Liver (tissue), 9 donors: ENCODE results near the gene PRKCSH. TPM values are rescaled to one million over a fixed set of nuclear protein-coding genes. Genes with fewer than 3 reads are reported as not detected.

ENCODE experiments used
- DNase-seq: peaks from one replicate; pipeline ENCODE4 v3.0.0-alpha.2; 2017; ENCODE audit warnings: low spot score
- H3K27ac ChIP-seq, 2 donors: one replicate each; pipeline ENCODE4 v1.7.0; 2013; ENCODE audit warnings: inconsistent platforms in 2 of 2, low read length in 2 of 2, control low read depth in 1 of 2, low read depth in 1 of 2, mild to moderate bottlenecking in 1 of 2
- H3K27me3 ChIP-seq, 4 donors: one replicate each; pipeline versions ENCODE4 v1.6.1 to v1.7.0; 2013; ENCODE audit warnings: low read length in 3 of 4, inconsistent platforms in 1 of 4, mild to moderate bottlenecking in 1 of 4, moderate library complexity in 1 of 4; ENCODE audit not compliant: control insufficient read depth in 4 of 4, insufficient read depth in 4 of 4
- H3K36me3 ChIP-seq, 4 donors: one replicate each; pipeline versions ENCODE4 v1.6.1 to v1.7.0; 2013; ENCODE audit warnings: low read length in 3 of 4, mild to moderate bottlenecking in 3 of 4, low read depth in 1 of 4, moderate library complexity in 1 of 4; ENCODE audit not compliant: control insufficient read depth in 4 of 4, insufficient read depth in 3 of 4
- H3K4me1 ChIP-seq, 4 donors: one replicate each; pipeline versions ENCODE4 v1.6.1 to v1.7.0; 2013; ENCODE audit warnings: low read length in 3 of 4, mild to moderate bottlenecking in 3 of 4, moderate library complexity in 1 of 4; ENCODE audit not compliant: control insufficient read depth in 4 of 4, insufficient read depth in 4 of 4
- H3K4me3 ChIP-seq, 3 donors: one replicate each; pipeline versions ENCODE4 v1.6.1 to v1.7.0; 2013; ENCODE audit warnings: low read length in 3 of 3, control low read depth in 1 of 3, low read depth in 1 of 3, mild to moderate bottlenecking in 1 of 3
- H3K9ac ChIP-seq, 2 donors: one replicate each; pipeline ENCODE4 v1.7.0; 2013; ENCODE audit warnings: low read length in 2 of 2, mild to moderate bottlenecking in 2 of 2, moderate library complexity in 2 of 2, control low read depth in 1 of 2, low read depth in 1 of 2
- H3K9me3 ChIP-seq, 4 donors: one replicate each; pipeline versions ENCODE4 v1.6.1 to v1.7.0; 2013; ENCODE audit warnings: low read length in 3 of 4; ENCODE audit not compliant: control insufficient read depth in 4 of 4
- CTCF ChIP-seq: fragments of 150-350 bp; IDR thresholded peaks from 2 replicates; pipeline ENCODE4 v1.5.1; 2017; ENCODE audit warnings: improper control_type of control experiment, low read depth, low read length; ENCODE audit not compliant: missing input control
- FOXA1 ChIP-seq: IDR thresholded peaks from 2 replicates; pipeline ENCODE4 v1.6.1; 2016; ENCODE audit warnings: antibody characterized with exemption
- FOXA2 ChIP-seq: IDR thresholded peaks from 2 replicates; pipeline ENCODE4 v1.6.1; 2016; ENCODE audit warnings: antibody characterized with exemption
- GABPA ChIP-seq, 2 donors: IDR thresholded peaks in 1 of 2; conservative IDR thresholded peaks in 1 of 2; 2 replicates each; pipeline ENCODE4 v1.6.1; 2016; ENCODE audit warnings: antibody characterized with exemption in 2 of 2, mild to moderate bottlenecking in 1 of 2, moderate library complexity in 1 of 2
- HNF4G ChIP-seq: IDR thresholded peaks from 2 replicates; pipeline ENCODE4 v1.6.1; 2016; ENCODE audit warnings: antibody characterized with exemption
- JUND ChIP-seq, 2 donors: IDR thresholded peaks; 2 replicates each; pipeline ENCODE4 v1.6.1; 2016; ENCODE audit warnings: antibody characterized with exemption in 2 of 2
- NR2F2 ChIP-seq: IDR thresholded peaks from 2 replicates; pipeline ENCODE4 v1.6.1; 2016; ENCODE audit warnings: antibody characterized with exemption
- RAD21 ChIP-seq, 2 donors: IDR thresholded peaks; 2 replicates each; pipeline ENCODE4 v1.6.1; 2016; ENCODE audit warnings: antibody characterized with exemption in 2 of 2, mild to moderate bottlenecking in 2 of 2
- REST ChIP-seq: IDR thresholded peaks from 2 replicates; pipeline ENCODE4 v1.6.1; 2016; ENCODE audit warnings: antibody characterized with exemption, mild to moderate bottlenecking
- RXRA ChIP-seq, 2 donors: IDR thresholded peaks; 2 replicates each; pipeline ENCODE4 v1.6.1; 2017 to 2018; ENCODE audit warnings: antibody characterized with exemption in 2 of 2, mild to moderate bottlenecking in 1 of 2
- SP1 ChIP-seq: IDR thresholded peaks from 2 replicates; pipeline ENCODE4 v1.6.1; 2018; ENCODE audit warnings: antibody characterized with exemption, mild to moderate bottlenecking
- YY1 ChIP-seq: IDR thresholded peaks from 2 replicates; pipeline ENCODE4 v1.6.1; 2016; ENCODE audit warnings: antibody characterized with exemption, mild to moderate bottlenecking
- ZBTB33 ChIP-seq: IDR thresholded peaks from 2 replicates; pipeline ENCODE4 v1.6.1; 2016; ENCODE audit warnings: antibody characterized with exemption
- WGBS: extraction: QIAGEN DNeasy Blood & Tissue Kit; methylation state at CpG from one replicate; pipeline ENCODE4 v1.1.7; 2013; 5-methylcytosine and 5-hydroxymethylcytosine counted together
- polyA plus RNA-seq, 2 donors: library from polyadenylated mRNA; stranded (reverse) in 1 of 2; unstranded in 1 of 2; fragments of 200-250 nt in 1 of 2; fragments of >200 nt in 1 of 2; fragmentation: Nextera tagmentation in 1 of 2; extraction: Ambion mirVana in 1 of 2; gene quantifications; one replicate each; pipeline versions ENCODE4 v1.2.1 to v1.2.3, GENCODE V29; 2013 to 2015
- total RNA-seq, 2 donors: library from RNA; depleted of rRNA; stranded (reverse); fragments of >200 nt; gene quantifications; one replicate each; pipeline ENCODE4 v1.2.3, GENCODE V29; 2014
- TF ChIP-seq, protein P1 (sequence below): IDR thresholded peaks from 2 replicates; pipeline ENCODE4 v1.6.1; 2016; ENCODE audit warnings: antibody characterized with exemption
- TF ChIP-seq, protein P2 (sequence below): IDR thresholded peaks from 2 replicates; pipeline ENCODE4 v1.6.1; 2016; ENCODE audit warnings: antibody characterized with exemption
- donor health status: healthy.
- donor health status: healthy.
- donor health status: healthy.
- donor health status: healthy.
- donor health status: healthy.

Gene PRKCSH
- total and polyA plus RNA-seq, 4 donors = 42.9 to 165 (median 78.3) TPM

DNA sequence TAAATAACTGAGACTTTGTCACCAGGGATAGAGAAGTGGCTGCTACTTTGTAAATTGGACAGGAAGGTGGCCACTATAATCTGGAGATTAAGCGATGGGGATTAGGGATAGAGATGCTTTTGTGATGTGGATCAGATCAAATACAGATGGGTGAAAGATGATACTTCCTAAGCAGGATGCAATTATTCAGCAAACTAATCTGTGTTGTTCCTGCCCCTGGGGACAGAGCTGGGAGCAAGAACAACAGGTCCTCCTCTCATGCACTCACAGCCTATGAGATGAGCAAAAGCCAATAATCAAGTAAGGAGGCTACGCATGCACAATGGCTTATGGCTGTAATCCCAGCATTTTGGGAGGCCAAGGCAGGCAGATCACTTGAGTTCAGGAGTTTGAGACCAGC is 20.9 kb upstream of the PRKCSH start:
- 97% methylated on average over 2 of the region's 2 CpGs for WGBS
- Histone ChIP-seq H3K9ac (no peak overlapping the region), H3K4me3 (no peak overlapping the region), H3K27me3 (no peaks in the 10 kb centered on the region), H3K36me3 (no peaks in the 10 kb centered on the region), H3K9me3 (no peaks in the 10 kb centered on the region), H3K27ac (no peak overlapping the region), H3K4me1 (peaks cover 0 to 12% (median 5%) of the 10 kb centered on the region in 4 donors)
- DNase-seq = no peak
- TF ChIP-seq RAD21 (IDR thresholded peaks at IDR 0.05) (no peak), GABPA (IDR thresholded peaks at IDR 0.05 in 1 of 2, conservative IDR thresholded peaks at IDR 0.05 in 1 of 2) (no peak), FOXA2 (no peak), REST (no peak), CTCF (no peak), FOXA1 (no peak), YY1 (no peak), HNF4G (no peak), RXRA (IDR thresholded peaks at IDR 0.05) (no peak), NR2F2 (no peak), ZBTB33 (no peak), SP1 (no peak), JUND (IDR thresholded peaks at IDR 0.05) (no peak)
- TF ChIP-seq, protein P1, sequence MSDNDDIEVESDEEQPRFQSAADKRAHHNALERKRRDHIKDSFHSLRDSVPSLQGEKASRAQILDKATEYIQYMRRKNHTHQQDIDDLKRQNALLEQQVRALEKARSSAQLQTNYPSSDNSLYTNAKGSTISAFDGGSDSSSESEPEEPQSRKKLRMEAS = no peak
- TF ChIP-seq, protein P2, sequence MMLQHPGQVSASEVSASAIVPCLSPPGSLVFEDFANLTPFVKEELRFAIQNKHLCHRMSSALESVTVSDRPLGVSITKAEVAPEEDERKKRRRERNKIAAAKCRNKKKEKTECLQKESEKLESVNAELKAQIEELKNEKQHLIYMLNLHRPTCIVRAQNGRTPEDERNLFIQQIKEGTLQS = no peak

- WGBS = 96% methylated on average over 17 of the region's 17 CpGs
- DNase-seq = no peak
- no peak overlapping the region for H3K27ac ChIP-seq
- no peak overlapping the region for H3K9ac ChIP-seq
- no peaks in the 10 kb centered on the region for H3K36me3 ChIP-seq
- H3K27me3 ChIP-seq = no peaks in the 10 kb centered on the region
- no peak overlapping the region for H3K4me3 ChIP-seq
- peaks cover 3 to 18% (median 11%) of the 10 kb centered on the region in 4 donors for H3K4me1 ChIP-seq
- no peaks in the 10 kb centered on the region for H3K9me3 ChIP-seq
- TF ChIP-seq ZBTB33 = no peak
- no peak for TF ChIP-seq YY1
- TF ChIP-seq HNF4G = no peak
Observed at GRCh38 chr19:11416346-11417052, 18.9 kb upstream of the PRKCSH start.
